DMS153 treated with DMSO at 0.1 percent for 48 hours (cell line): ENCODE data around the gene COL8A1.
"Not testable (repeated sequence)": the region's sequence is repeated elsewhere in the genome, so short reads cannot be mapped to it uniquely, and the experiment has no call there.

Experiments used
- DNase-seq: peaks from one replicate; lab custom pipeline; 2025; ENCODE audit not compliant: unreplicated experiment; lab: John Stamatoyannopoulos, UW

COL8A1 gene

DNA sequence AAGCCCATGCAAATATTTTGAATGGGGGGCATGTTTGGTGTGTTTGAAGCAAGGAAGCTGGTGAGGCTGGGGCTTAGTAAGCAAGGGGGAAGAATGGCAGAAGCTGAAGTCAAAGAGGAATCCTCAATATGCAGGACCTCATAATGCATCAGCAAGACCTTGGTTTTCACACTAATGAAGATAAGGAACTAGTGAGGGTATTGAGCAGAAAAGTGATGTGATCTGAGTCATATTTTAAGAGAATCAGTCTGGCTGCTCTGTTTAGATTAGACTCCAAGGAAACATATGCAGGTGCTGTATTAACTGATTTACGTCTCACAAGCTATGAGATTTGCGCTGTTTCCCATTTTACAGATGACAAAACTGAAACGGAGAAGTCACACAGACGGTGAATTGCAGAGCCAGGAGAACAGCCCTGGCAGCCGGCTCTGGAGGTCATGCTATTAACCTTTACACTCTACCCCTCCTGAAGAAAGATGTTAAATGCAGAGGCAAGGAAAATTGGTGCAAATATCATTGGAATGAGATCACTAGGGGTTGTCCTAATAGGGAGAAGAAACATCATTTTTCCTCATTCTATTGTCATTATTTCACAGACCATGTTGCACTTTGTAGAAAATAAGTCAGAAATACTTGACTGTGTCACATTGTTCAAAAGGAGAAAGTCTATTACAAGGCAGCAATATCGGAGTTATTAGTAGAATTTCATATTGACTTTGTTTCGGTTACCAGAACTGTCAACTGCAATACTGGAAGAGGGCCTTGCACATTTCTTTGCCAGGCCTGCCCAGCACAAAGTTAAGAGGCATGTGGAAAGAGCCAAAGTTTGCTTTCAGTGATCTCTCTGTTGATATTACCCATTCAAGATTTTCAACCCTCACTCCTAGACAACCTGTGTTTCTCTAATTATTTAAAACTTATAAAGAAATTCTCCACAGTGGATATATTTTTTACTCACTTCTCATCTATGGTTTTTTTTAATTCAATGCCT, 64.9 kb downstream of the COL8A1 start:
- DNase-seq: no peak

DNA sequence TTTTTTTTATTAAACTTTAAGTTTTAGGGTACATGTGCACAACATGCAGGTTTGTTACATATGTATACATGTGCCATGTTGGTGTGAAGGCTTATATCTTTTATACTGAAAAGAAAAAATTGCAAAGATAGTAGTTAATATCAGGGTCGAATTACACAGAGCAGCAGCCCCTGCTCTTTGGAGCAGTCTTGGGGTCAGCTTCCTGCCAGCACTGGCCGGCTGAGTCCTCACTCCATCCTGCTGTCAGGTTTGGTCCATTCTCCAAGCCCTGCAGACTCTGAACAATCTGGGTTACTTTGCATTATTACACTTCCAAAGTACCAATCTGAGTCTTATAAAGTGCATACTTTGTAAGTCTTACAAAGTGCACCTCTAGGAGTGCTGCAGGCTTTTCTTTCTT, 66.0 kb downstream of the COL8A1 start:
- no peak for DNase-seq

DNA sequence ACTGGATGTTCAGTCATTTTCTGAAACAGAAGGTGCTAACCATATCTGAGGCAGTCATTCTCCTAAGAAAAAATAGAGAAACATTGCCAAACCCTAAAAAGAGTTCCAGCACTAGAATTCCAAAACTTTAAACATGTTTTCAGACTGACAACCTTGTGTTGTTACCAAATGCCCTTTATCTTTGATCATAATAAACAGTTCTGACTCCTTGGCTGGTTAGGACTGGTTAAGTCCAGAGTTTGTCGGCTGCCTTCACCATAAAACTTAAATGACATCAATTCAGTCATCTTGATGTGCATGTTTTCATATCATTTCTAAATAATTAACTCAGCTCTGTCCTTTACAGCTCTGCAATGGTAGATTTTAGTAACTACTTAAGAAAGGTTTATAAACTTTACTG, 68.0 kb downstream of the COL8A1 start:
- no peak for DNase-seq

DNA sequence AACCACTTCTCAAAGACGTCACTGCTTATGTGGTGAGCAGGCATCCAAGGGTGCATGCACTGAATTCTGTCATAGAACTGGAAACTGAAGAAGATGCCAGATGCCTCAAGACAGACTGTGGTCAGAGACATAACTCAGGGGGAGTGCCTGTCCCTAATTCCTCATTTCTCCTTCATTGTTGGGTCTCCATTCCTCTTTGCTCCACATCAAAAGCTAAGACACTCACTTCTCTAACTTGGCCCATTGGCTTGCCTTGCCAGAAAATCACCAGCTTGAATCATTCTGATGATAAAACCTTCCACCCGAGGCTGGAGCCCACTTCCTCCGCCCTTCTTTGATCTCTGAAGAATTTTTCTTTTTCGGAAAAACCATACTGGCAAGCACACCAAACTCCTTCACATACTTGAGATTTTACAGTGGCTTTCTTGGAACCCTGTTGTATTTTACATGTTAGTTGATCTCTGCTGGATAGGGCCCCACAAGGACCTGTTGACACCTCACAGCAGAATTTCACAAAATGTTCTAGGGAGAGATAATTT, 69.9 kb downstream of the COL8A1 start:
- no peak for DNase-seq

DNA sequence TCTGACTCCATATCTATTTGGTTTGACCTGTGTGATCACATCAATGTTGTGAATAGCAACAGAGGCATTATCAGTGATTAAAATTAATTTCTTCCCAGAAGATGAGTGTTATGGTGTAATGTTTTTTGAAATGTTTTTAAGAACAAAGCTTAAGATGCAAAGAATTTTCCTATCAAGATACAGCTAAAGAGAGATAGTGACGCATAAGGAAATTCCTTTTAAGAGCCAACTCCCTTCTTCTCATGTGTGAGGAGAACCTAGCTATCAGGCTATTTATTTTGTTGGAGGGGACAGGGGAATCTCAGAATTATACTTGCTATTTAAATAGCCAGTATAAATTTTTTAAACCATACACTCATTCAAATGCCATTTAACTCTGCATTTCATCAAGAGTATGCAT, 71.3 kb downstream of the COL8A1 start:
- DNase-seq: no peak

DNA sequence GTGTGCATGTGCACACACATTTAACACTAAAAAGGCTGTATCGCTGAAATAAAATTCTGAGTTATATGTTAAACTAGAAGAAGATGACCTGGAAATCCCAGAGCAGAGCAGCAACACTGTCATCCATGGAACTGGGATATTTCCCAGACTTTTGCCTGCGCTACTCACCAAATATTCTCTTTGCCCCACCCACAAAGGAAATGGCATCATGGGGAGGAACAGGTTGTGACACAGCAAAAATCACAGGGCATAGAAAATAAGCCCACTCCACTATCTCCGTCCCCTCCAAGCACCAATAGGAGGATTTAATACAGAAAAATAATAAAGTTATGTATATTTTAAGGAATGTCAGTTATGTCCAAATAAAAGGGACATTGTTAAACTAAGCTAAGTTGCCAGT, 71.7 kb downstream of the COL8A1 start:
- DNase-seq: no peak

DNA sequence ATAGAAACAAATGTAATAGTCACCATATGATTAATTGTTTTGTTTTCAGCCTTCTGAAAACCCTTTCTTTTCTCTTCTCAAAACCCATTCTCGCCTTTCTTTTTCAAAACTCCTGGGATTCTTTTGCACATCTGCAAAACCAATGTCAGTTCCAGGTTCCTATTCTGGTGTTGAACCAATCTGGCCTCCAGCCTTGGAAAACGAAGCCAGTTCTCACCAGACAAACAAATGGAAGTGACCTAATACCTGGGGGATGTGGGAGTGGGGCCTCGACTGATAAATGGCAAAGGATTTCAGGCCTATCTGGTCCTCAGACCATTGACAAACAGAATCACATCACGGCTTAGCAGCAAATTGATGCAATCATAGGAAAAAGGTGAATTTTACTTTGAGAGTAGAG, 73.0 kb downstream of the COL8A1 start:
- no peak for DNase-seq

DNA sequence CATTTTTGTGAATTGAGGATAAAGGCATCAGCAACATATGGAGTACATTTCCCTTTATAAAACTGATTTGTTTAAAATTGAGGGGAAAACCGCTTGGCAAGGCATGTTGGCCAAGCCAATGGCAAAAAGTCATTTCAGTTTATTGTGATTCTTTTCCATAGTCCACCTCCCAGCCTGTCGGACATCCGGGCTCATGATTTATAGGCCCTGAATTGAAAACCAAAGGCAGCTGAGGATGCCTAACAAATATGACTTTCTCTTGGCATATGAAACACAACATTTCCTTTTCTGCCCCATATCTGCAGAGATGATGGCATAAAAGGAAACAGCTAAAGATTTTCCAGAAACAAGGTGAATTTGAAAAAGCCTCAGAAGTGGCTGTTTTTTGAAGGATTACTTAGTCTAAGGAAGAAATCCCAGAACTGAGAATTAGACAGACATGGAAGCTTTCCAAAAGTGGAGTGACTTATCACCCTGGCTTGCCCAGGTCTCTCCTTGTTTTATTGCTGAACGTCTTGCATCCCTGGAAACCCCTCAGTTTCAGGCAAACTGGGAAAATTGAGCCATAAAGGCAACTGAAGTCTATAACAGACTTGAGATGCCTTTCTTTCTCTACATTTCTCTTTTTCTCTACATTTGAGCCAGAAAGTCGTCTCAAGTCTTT, 74.0 kb downstream of the COL8A1 start:
- no peak for DNase-seq

DNA sequence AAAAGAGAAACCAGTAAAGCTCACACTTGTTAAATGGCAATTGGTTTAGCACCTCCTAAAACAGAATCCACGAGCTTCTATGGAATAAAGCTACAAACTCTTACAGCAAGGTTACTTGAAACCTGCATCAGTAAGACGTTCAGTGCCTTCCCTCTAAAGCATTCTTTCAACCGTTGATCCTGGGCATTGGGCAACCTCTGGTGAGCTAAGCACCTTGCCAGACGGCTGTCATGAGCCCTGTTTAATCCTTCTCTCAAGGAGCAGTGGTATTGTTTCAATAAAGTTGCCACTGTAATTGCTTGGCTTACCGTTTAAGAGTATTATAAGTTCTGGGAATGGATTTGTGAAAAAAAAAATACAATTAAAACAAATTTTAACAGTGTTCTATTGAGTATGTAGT, 75.0 kb downstream of the COL8A1 start:
- no peak for DNase-seq

DNA sequence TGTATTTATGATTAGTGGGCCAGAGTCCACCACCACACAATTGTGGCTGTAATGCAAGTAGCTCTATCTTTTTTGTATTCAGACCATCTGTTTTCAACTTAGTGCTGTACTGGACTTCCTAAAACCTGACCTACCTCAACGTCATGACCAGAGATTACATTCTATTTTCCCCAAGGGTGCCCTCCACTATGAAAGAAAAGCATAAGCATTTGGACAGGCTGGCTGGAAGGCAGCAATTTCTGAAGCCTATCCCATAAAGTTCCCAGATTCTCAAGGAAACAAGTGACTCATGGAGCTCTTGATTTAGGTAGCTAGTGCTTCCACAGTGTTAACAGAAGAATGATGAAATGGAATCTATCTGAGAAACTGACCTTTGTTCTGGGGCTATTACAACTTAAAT, 75.8 kb downstream of the COL8A1 start:
- DNase-seq: no peak

DNA sequence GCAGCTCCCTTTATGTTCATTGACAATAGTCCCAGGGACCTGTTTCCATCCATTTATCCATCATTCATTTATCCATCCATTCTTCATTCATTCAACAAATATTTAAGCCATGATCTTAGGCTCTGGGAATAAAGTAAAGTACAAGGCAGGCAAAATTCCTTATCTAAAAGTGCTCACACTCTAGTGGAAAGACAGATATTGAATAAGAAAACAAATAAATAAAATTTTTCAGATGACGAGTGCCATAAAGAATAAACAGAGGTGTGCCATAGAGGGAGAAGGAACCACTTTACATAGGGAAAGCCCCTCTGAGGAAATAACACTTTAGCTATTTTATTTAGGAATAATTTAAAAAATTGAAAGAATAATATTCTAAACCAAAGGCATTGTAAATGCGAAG, 76.2 kb downstream of the COL8A1 start:
- DNase-seq: no peak

DNA sequence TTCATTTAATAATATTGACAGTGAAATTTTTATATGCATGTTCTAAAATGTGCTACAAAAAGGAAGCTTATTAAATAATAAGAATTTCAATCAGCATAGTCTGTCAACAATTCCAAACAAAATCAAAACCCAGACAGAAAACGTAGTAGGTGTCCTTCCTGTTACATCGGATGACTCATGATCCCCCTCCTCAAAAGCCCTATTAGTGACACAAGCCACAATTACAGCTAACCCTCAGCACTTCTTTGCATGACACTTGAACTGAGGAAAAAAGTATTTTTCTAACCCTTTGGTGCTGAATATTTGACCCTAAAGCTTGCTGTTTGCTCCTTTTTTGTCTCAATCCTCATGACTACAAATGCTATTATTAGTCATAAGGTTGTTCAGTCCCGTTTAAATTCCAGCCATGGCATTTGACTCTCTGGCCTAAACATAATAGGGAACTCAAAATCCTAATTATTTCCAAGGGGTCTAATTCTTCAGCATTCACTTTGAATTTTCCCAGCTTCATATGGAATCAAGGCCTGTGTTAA, 78.1 kb downstream of the COL8A1 start:
- no peak for DNase-seq

DNA sequence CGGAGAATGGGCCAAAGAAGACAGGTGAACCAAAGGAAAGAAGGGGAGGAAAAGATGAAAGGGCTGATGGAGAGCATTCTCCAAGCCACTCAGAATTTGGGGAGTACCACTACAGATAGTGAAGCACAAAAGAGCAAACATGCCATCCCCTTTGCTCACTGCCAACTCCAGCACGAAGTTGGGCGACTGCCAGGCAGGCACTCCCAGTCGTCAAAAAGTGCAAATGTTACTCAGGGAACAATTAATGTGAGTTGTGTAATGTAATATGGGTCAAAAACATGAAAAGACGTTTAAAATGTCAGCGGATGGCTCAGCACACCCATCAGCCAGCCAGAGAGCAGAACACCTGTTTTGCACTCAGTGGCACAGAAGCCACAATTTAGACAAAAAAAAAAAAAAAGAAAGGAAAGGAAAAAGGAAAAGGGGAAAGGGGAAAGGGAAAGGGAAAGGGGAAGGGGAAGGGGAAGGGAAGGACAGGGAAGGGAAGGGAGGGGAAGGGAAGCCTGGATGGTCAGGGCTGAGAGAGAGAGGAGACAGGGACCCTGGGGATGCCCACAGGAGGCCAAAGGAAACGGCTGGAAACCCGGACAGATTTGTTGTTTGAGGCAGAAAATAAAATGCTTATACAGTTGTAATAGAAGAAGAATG, 82.7 kb downstream of the COL8A1 start:
- DNase-seq: no peak

DNA sequence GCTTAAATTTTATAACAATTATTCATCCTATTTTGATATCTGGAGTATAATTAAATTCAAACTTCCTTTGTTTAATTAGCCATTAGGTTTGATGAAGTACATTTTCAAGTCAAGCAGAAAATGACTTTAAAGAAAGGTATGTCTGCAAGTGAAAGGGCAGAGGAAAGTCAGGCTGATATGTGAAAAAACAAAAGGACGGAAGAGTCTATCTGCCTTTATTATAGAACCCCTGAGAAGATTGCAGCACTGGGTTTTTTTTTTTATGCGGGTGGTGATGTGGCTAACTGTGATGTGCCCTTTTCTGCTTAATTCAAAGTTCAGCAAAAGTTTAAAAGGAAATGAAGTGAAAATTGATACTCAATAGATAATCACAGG, 83.2 kb downstream of the COL8A1 start:
- DNase-seq: no peak

DNA sequence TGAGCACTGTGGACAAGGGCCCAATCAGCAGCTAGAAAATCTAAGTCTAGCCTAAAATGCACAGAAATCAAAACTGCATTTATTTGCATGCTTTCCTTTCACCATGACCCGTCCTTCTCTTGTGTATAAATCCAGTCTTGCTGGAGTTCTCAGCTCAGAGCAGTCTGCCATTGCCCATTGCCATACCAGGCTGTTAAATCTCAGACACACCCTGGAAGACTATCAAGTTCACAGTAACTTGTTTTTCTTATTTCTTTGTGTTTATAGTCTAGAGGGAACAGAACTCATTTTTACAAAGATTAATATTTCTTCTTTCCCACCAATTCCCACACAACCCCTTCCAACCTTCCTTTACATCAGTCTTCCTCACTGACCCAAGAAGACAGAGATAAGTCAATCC, 85.9 kb downstream of the COL8A1 start:
- DNase-seq: no peak

DNA sequence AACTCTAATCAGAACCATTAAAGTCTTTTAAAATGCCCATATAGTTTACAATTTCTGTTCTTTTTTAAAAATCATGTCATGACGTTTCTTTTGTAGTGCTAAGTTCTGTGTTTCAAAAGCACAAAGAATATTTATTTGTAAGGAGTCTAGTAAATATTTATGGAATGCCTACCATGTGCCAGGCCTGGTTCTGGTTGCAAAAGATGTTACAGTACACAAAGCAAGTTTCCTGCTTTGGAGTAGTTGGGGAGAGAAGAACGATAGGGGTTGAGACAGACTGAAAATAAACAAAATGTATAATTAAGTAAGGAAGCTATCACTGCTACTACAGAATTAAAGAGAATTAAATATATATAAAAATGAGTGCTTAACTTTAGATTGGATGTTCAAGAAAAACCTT, 92.5 kb downstream of the COL8A1 start:
- DNase-seq: no peak

DNA sequence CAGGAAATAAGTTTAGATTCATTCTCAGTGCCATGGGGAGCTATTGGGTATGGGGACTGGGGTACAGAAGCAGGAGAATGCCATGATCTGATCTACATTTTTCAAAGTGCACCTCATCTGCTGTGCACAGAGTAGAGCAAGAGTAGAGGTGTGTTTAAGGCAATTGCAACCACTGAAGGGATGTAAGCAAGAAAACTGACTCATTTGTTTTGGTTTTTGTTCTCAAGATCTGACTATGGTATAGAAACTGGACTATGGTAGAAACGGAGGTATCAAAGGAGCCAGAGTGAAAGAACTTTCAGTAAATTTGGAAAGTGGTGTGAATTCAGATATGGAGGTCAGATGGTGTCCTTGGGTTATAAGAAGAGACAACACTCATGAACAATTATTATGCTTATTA, 93.1 kb downstream of the COL8A1 start:
- no peak for DNase-seq

DNA sequence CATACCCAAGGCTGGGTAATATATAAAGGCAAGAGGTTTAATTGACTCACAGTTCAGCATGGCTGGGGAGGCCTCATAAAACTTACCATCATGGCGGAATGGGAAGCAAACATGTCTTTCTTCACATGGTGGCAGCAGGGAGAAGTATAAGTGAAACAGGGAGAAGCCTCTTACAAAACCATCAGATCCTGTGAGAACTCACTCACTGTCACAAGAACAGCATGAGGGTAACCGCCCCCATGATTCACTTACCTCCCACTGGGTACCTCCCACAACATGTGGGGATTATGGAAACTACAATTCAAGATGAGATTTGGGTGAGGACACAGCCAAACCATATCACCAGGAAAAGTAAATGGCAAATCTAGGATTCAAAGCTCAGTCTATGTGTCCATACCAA, 102.0 kb downstream of the COL8A1 start:
- DNase-seq: not testable (repeated sequence)

DNA sequence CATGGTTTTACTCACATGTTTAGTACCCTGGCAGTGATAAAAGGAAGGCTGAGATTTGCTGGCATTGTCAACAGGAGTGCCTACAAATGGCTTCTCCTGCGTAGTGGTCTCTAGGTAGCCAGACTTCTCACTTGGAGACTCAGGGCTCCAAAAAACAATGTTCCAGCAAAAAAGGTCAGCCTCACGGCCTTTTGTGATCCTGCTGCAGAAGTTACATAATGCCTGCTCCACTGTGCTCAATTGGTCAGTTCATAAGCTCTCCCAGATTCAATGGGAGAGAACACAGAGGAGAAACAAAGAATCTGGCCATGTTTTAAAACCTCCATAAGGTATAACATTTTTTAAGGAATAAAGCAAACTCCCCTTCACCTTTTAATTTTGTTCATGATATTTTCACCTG, 103.2 kb downstream of the COL8A1 start:
- DNase-seq: no peak

DNA sequence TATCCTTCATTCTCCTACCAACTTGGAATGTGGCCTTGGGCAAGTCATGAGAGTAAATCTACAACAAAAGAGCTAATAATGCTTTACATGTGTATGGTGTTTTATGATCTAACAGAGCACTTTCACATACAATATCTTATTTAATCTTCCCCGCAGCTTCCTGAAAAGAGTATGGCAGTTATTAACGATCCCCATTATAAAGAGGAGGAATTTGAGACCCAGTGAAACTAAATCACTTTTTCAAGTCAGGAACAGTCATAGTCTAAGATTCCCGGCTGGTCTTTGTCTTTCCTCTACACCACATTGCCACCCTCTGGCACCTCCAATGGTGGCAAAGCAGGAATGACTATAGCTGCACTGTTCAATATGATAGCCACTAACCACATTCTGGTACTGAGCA, 109.5 kb downstream of the COL8A1 start:
- DNase-seq: no peak

DNA sequence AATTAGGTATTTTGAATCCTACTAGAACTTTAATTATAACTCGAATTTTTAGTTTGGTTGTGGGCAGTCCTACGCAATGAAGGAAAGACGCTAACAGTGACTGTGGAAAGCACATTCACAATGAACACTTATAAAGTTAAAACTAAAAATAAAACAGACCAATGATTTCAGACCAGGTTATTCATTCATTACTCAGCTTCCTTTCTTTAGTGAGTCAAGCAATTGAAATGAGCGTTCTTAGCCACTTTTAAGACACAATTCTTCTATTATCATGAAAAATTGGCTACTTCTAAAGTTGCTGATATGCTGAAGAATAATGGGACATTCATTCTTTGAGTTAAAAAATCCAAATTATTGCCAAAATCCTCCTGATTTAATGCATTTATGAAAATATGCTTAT, 113.3 kb downstream of the COL8A1 start:
- DNase-seq: no peak
